Osteocyte (in vitro differentiated cells): ENCODE measurements around the gene NOD2. TPM values are rescaled to one million over a fixed set of nuclear protein-coding genes. Genes with fewer than 3 reads are reported as not detected.

Experiments
- DNase-seq: peaks from one replicate; pipeline ENCODE4 v3.0.0; 2021; ENCODE audit warnings: mixed read lengths; ENCODE audit not compliant: unreplicated experiment; ENCODE audit errors: extremely low spot score
- H3K27ac Mint-ChIP-seq: one replicate; pipeline ENCODE4 v1.8.0; 2021; ENCODE audit warnings: mild to moderate bottlenecking, mixed read lengths; ENCODE audit not compliant: unreplicated experiment
- H3K27me3 Mint-ChIP-seq: one replicate; pipeline ENCODE4 v1.8.0; 2021; ENCODE audit warnings: mixed read lengths; ENCODE audit not compliant: unreplicated experiment
- H3K36me3 Mint-ChIP-seq: one replicate; pipeline ENCODE4 v1.8.0; 2021; ENCODE audit warnings: mixed read lengths; ENCODE audit not compliant: unreplicated experiment
- H3K4me1 Mint-ChIP-seq: one replicate; pipeline ENCODE4 v1.8.0; 2021; ENCODE audit warnings: mixed read lengths; ENCODE audit not compliant: unreplicated experiment
- H3K4me3 Mint-ChIP-seq: one replicate; pipeline ENCODE4 v1.8.0; 2021; ENCODE audit warnings: mild to moderate bottlenecking, moderate library complexity, mixed read lengths; ENCODE audit not compliant: unreplicated experiment
- H3K9me3 Mint-ChIP-seq: one replicate; pipeline ENCODE4 v1.8.0; 2021; ENCODE audit warnings: mixed read lengths; ENCODE audit not compliant: unreplicated experiment
- CTCF ChIP-seq: fragments of 200-600 bp; sonication (generic); IDR thresholded peaks from 2 replicates; pipeline ENCODE4 v1.5.0; 2021; ENCODE audit warnings: antibody characterized with exemption, mild to moderate bottlenecking, moderate library complexity
- total RNA-seq: library from RNA; stranded (reverse); gene quantifications from 2 replicates; pipeline ENCODE4 v1.2.1, GENCODE V29; 2021

The NOD2 gene
- total RNA-seq, 1 donor from 2014 or later = not detected

- DNase-seq = no peak
- H3K4me3 Mint-ChIP-seq = no peak overlapping the region
- no peak overlapping the region for H3K27ac Mint-ChIP-seq
These were observed 5.3 kb upstream of the NOD2 start for GRCh38 chr16:50688083-50688482.

GRCh38 chr16:50688867-50689266 lies 4.5 kb upstream of the NOD2 start:
- Mint-ChIP-seq H3K4me1 (peaks cover 8% of the 10 kb centered on the region), H3K36me3 (no peaks in the 10 kb centered on the region), H3K9me3 (no peaks in the 10 kb centered on the region), H3K4me3 (no peak overlapping the region), H3K27me3 (peaks cover 28% of the 10 kb centered on the region), H3K27ac (no peak overlapping the region)
- no peak for TF ChIP-seq CTCF
- DNase-seq = no peak

More at GRCh38 chr16:50688083-50688482, 5.3 kb upstream of the NOD2 start:
- H3K9me3 Mint-ChIP-seq = no peaks in the 10 kb centered on the region
- H3K4me1 Mint-ChIP-seq = peaks cover 7% of the 10 kb centered on the region
- H3K27me3 Mint-ChIP-seq = peaks cover 26% of the 10 kb centered on the region
- no peaks in the 10 kb centered on the region for H3K36me3 Mint-ChIP-seq
- TF ChIP-seq CTCF = no peak

- TF ChIP-seq CTCF = no peak
- no peaks in the 10 kb centered on the region for H3K36me3 Mint-ChIP-seq
- DNase-seq = no peak
- H3K27ac Mint-ChIP-seq = no peak overlapping the region
- H3K27me3 Mint-ChIP-seq = peaks cover 35% of the 10 kb centered on the region
- H3K4me1 Mint-ChIP-seq = peaks cover 11% of the 10 kb centered on the region
- no peak overlapping the region for H3K4me3 Mint-ChIP-seq
- H3K9me3 Mint-ChIP-seq = no peaks in the 10 kb centered on the region
These were observed 3.2 kb upstream of the NOD2 start for GRCh38 chr16:50690177-50690576.

- Mint-ChIP-seq H3K27ac (no peak overlapping the region), H3K9me3 (no peaks in the 10 kb centered on the region), H3K36me3 (no peaks in the 10 kb centered on the region), H3K4me1 (peaks cover 15% of the 10 kb centered on the region), H3K4me3 (no peak overlapping the region), H3K27me3 (peaks cover 33% of the 10 kb centered on the region)
- DNase-seq = no peak
- no peak for TF ChIP-seq CTCF
These were observed 785 bp upstream of the NOD2 start for GRCh38 chr16:50692644-50692998.

- H3K36me3 Mint-ChIP-seq = no peaks in the 10 kb centered on the region
- no peak for DNase-seq
- no peak overlapping the region for H3K27ac Mint-ChIP-seq
- peaks cover 15% of the 10 kb centered on the region for H3K4me1 Mint-ChIP-seq
- H3K27me3 Mint-ChIP-seq = peaks cover 29% of the 10 kb centered on the region
- H3K9me3 Mint-ChIP-seq = no peaks in the 10 kb centered on the region
- no peak for TF ChIP-seq CTCF
- peak overlapping the region; percentile 31 for H3K4me3 Mint-ChIP-seq
These were observed 800 bp downstream of the NOD2 start for GRCh38 chr16:50694206-50694605.
